Measurements from ENCODE around the gene ANKRD29.

ANKRD29 gene

DNA sequence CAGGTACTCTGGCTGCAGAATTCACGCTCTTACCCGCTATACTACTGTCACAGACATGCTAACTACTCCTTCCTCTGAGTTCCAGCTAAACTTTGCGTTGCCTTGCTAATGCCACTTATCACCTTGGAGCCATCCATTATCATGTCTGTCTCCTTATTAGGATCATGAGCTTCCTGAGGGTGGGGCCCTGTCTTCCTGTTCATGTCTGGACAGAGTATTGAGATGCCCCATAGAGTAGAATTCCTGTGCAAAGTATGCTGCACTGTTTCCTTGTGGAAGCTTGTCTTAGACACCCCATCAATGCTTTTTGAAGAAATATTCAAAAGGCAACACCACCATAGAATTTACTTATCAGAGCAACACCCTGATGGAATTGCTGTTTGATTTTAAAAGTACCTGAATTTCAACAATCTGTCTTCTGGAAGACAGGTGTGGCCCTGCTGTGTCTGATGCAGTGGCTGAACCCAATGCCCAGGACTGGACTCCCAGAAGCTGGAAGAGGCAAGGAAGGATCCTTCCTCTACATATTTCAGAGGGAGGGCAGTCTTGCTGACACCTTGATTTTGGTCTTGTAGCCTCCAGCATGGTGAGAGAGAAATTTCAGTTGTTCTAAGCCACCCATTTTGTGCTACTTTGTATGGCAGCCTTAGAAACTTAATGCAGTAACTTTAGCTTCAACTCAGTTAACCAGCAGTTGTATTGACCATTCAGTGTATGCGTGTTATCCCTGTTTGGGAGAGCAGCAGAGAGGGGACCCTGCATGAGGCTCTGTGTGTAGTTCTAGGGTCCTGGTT is 32.1 kb upstream of the ANKRD29 start:
- DNase-seq (ENCODE audit: low read depth), result no peak
- H3K4me3 ChIP-seq (ENCODE audit: control insufficient read depth, low read depth, low read length), result no peak overlapping the region
- TF ChIP-seq, protein P1, sequence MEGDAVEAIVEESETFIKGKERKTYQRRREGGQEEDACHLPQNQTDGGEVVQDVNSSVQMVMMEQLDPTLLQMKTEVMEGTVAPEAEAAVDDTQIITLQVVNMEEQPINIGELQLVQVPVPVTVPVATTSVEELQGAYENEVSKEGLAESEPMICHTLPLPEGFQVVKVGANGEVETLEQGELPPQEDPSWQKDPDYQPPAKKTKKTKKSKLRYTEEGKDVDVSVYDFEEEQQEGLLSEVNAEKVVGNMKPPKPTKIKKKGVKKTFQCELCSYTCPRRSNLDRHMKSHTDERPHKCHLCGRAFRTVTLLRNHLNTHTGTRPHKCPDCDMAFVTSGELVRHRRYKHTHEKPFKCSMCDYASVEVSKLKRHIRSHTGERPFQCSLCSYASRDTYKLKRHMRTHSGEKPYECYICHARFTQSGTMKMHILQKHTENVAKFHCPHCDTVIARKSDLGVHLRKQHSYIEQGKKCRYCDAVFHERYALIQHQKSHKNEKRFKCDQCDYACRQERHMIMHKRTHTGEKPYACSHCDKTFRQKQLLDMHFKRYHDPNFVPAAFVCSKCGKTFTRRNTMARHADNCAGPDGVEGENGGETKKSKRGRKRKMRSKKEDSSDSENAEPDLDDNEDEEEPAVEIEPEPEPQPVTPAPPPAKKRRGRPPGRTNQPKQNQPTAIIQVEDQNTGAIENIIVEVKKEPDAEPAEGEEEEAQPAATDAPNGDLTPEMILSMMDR (IDR thresholded peaks at IDR 0.05; ENCODE audit: control insufficient read depth, insufficient read depth, low read depth, low read length, missing control alignments), result no peak

DNA sequence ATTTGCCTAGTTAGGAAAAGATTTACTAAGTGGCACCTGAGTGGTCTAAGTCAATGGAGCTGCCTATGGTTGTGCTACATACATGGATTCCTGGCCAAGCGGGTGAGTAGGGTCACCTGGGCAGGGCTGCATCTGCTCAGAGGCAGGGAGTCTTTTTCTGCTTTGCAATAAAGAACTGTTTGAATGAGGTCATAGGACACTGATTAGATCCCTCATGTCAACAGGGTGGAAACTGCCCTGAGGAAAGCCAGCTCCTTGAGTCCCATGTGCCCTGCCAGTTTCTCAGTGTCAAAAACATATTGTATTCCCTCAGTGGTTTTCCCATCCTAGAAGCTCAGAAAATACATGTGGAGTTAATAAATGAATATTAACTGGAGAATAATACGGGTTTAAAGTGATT is 31.1 kb upstream of the ANKRD29 start:
- no peak for DNase-seq (ENCODE audit: low read depth)
- TF ChIP-seq, protein P1 (IDR thresholded peaks at IDR 0.05; ENCODE audit: control insufficient read depth, insufficient read depth, low read depth, low read length, missing control alignments), result no peak
- no peak overlapping the region for H3K4me3 ChIP-seq (ENCODE audit: control insufficient read depth, low read depth, low read length)

DNA sequence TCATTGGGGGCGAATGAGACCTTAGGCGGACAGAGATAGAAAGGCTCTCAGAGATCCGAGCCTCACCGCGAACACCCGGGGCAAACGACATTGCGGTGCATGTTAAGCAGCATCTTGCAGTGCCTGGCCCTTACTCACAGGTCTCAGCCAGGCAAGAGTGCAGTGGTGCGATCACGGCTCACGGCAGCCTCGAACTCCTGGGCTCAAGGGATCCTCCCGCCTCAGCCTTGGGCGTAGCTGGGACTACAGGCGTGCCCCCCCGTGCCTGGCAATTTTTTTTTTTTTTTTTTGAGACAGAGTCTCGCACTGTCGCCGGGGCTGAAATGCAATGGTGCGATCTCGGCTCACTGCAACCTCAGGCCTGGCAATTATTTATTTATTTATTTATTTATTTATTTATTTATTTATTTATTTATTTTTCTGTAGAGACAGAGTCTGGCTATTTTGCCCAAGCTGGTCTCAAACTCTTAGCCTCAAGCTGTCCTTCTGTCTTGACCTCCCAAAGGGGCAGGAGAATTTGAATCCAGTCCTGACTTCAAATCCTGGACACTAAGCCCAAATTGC is 27.9 kb upstream of the ANKRD29 start:
- H3K4me3 ChIP-seq (ENCODE audit: control insufficient read depth, low read depth, low read length), result no peak overlapping the region
- no peak for DNase-seq (ENCODE audit: low read depth)
- TF ChIP-seq, protein P1 (IDR thresholded peaks at IDR 0.05; ENCODE audit: control insufficient read depth, insufficient read depth, low read depth, low read length, missing control alignments), result no peak

DNA sequence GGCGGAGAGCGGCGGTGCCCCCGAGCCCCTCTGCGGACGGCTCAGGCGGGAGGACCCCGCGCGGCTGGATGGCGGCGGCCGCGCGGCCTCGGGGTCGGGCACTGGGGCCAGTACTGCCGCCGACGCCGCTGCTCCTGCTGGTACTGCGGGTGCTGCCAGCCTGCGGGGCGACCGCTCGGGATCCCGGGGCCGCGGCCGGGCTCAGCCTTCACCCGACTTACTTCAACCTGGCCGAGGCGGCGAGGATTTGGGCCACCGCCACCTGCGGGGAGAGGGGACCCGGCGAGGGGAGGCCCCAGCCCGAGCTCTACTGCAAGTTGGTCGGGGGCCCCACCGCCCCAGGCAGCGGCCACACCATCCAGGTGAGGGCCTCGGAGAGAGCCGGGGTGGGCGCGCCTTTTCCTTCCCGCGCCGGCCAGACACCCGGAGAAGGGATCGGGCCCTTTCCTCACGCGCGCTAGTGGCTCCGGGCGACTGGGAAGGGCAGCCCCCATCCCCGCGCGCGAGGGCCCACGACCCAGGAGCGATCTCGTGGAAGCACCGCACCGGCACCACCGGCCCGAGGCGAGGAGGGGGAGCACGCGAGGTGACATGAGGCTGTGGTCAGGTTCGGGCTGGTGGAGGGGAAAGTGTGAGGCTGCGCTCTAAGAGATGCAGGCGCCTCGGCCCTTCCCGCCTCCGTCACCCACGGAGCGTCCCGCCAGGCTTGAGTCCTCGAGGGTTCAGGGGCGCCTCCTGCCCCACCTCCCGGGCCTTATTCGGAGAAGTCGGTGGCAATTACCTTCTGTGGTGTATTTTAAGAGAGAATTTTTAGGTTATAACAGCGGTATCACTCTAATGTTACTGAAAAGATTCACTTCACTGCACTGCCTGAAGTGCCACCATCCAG is 27.1 kb upstream of the ANKRD29 start:
- no peak for DNase-seq (ENCODE audit: low read depth)
- H3K4me3 ChIP-seq (ENCODE audit: control insufficient read depth, low read depth, low read length), result peak overlapping the region; percentile 53
- TF ChIP-seq, protein P1 (IDR thresholded peaks at IDR 0.05; ENCODE audit: control insufficient read depth, insufficient read depth, low read depth, low read length, missing control alignments), result no peak

DNA sequence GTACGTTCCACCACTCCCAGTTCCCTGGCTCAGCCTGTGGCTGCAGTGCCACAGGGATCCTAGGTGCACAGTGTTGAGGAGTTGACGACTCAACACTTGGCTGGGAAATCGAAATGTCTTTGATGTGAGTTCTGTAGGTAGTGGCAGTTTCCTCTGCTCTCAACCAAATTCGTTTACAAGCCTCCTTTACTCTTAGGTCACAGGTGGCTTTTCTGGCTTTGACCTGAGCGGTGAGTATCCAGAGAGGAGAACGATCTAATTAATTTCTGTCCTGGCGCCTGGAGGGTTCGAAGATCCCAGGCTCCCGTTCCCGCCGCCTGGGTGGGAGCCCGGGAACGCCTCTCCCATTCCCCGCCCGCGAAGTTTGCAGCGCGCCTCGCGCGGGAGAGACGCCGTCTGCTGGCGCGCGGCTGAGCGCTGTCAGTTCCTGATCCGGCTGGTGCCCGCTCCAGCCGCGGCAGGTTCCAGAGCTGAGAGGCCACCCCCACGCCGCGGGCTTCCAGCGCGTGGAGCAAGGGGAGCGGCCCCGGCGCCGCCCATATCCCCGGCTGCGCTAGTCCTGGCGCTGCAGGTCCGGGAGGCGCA is 26.4 kb upstream of the ANKRD29 start, which contains the start of gene LAMA3:
TSS of gene LAMA3 (plus strand) at position 423 of the 585 bp plus-strand sequence. CDS start 231 bp downstream, outside the sequence.
- no peak for DNase-seq (ENCODE audit: low read depth)

More for the DNA sequence above, 26.4 kb upstream of the ANKRD29 start, which contains the start of gene LAMA3:
- peak within 1 kb of the TSS; percentile 53 for H3K4me3 ChIP-seq (ENCODE audit: control insufficient read depth, low read depth, low read length)
- TF ChIP-seq, protein P1 (IDR thresholded peaks at IDR 0.05; ENCODE audit: control insufficient read depth, insufficient read depth, low read depth, low read length, missing control alignments), result peak; percentile 42

Data from AG09309 (cell line).